ENCODE data around the gene PXT1.

DNA sequence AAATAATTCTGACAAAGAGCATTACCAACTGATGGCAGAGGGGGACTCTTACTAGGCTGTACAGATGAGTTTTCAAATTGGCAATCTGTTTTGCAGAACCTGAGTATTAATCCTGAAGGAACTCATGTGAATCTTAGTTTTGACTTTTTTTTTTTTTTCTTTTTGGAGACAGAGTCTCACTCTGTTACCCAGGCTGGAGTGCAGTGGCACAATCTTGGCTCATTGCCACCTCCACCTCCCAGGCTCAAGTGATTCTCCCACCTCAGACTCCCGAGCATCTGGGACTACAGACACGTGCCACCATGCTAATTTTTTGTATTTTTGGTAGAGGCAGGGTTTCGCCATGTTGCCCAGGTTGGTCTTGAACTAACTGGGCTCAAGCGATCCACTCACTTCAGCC, 49.4 kb upstream of the PXT1 start:
- TF ChIP-seq, protein P1, sequence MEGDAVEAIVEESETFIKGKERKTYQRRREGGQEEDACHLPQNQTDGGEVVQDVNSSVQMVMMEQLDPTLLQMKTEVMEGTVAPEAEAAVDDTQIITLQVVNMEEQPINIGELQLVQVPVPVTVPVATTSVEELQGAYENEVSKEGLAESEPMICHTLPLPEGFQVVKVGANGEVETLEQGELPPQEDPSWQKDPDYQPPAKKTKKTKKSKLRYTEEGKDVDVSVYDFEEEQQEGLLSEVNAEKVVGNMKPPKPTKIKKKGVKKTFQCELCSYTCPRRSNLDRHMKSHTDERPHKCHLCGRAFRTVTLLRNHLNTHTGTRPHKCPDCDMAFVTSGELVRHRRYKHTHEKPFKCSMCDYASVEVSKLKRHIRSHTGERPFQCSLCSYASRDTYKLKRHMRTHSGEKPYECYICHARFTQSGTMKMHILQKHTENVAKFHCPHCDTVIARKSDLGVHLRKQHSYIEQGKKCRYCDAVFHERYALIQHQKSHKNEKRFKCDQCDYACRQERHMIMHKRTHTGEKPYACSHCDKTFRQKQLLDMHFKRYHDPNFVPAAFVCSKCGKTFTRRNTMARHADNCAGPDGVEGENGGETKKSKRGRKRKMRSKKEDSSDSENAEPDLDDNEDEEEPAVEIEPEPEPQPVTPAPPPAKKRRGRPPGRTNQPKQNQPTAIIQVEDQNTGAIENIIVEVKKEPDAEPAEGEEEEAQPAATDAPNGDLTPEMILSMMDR (tag by site-specific recombination; IDR thresholded peaks at IDR 0.05) = no peak
- TF ChIP-seq REST (tag by site-specific recombination; IDR thresholded peaks at IDR 0.05) (no peak), ZBTB17 (tag by site-specific recombination; IDR thresholded peaks at IDR 0.05) (peak; percentile 30; the same call in 1 of the 2 replicates), KLF9 (tag by site-specific recombination; IDR thresholded peaks at IDR 0.05; ENCODE audit: low read depth) (no peak), YY1 (tag by site-specific recombination; IDR thresholded peaks at IDR 0.05) (no peak), ZNF114 (tag by site-specific recombination; IDR thresholded peaks at IDR 0.05) (no peak), ZNF366 (tag by site-specific recombination; conservative IDR thresholded peaks at IDR 0.05) (no peak), PATZ1 (tag by site-specific recombination; IDR thresholded peaks at IDR 0.05) (no peak), HOXA7 (CRISPR knock-in tag; IDR thresholded peaks at IDR 0.05; ENCODE audit: borderline replicate concordance) (no peak)
- TF ChIP-seq, protein P2, sequence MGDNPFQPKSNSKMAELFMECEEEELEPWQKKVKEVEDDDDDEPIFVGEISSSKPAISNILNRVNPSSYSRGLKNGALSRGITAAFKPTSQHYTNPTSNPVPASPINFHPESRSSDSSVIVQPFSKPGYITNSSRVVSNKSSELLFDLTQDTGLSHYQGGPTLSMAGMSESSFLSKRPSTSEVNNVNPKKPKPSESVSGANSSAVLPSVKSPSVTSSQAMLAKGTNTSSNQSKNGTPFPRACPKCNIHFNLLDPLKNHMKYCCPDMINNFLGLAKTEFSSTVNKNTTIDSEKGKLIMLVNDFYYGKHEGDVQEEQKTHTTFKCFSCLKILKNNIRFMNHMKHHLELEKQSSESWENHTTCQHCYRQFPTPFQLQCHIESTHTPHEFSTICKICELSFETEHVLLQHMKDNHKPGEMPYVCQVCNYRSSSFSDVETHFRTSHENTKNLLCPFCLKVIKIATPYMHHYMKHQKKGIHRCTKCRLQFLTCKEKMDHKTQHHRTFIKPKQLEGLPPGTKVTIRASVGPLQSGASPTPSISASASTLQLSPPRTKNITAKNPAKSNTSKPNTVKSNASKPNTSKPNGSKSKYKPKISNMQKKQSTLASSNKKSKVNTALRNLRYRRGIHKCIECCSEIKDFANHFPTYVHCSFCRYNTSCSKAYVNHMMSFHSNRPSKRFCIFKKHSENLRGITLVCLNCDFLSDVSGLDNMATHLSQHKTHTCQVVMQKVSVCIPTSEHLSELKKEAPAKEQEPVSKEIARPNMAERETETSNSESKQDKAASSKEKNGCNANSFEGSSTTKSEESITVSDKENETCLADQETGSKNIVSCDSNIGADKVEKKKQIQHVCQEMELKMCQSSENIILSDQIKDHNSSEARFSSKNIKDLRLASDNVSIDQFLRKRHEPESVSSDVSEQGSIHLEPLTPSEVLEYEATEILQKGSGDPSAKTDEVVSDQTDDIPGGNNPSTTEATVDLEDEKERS (tag by site-specific recombination; IDR thresholded peaks at IDR 0.05) = no peak

All from HEK293 (cell line).